ENCODE results near the gene PREX1. TPM values are rescaled to one million over a fixed set of nuclear protein-coding genes. Genes with fewer than 3 reads are reported as not detected.

The PREX1 gene
- total and polyA plus RNA-seq, 2 of the 4 experiments (the other 2 are of a cell fraction) = 0.67 to 0.72 TPM

- H2AK5ac ChIP-seq (ENCODE audit: low read depth, low read length) = no peak overlapping the region
- BruUV-seq (replicated peaks) = no TSS peak
- intact Hi-C loops (cut with micrococcal nuclease) = no loop called here
These were observed 27.2 kb upstream of the PREX1 start for GRCh38 chr20:48855046-48855445.

More at GRCh38 chr20:48855046-48855445, 27.2 kb upstream of the PREX1 start:
- ChIA-PET POLR2A (ENCODE audit: unreplicated experiment) (no interaction called here), CTCF (no interaction called here)
- Histone ChIP-seq H3K14ac (replicated peaks; ENCODE audit: low read depth, low read length) (no peak overlapping the region), H3K9ac (ENCODE audit: low read depth, low read length) (no peak overlapping the region), H3K9me1 (ENCODE audit: insufficient read depth, low read length) (peaks cover 3% of the 10 kb centered on the region; the same call in 1 of the 2 replicates), H3K56ac (ENCODE audit: extremely low read depth, insufficient read depth, low read length) (no peak overlapping the region), H2BK120ac (ENCODE audit: low read depth, low read length) (no peak overlapping the region), H3K79me1 (ENCODE audit: low read depth in 1 of 2, low read length in 2 of 2) (no peaks in the 10 kb centered on the region), H2BK20ac (ENCODE audit: low read depth, low read length) (no peak overlapping the region), H3K4me3 (ENCODE audit: insufficient read depth, low read depth, low read length) (no peak overlapping the region), H3K27ac (ENCODE audit: insufficient read depth, low read length) (no peak overlapping the region), H3K23ac (ENCODE audit: low read depth, low read length) (no peak overlapping the region), H4K5ac (ENCODE audit: low read depth, low read length) (no peak overlapping the region), H3K36me3 (ENCODE audit: control insufficient read depth, insufficient read depth, low read length) (no peaks in the 10 kb centered on the region), H4K91ac (ENCODE audit: insufficient read depth, low read depth, low read length) (no peak overlapping the region), H3K4ac (ENCODE audit: low read depth, low read length) (no peak overlapping the region), H4K8ac (ENCODE audit: low read depth in 2 of 2, low read length in 2 of 2) (no peak overlapping the region), H3K18ac (ENCODE audit: low read depth, low read length) (no peak overlapping the region), H2BK5ac (ENCODE audit: low read depth, low read length, poor library complexity, severe bottlenecking) (no peak overlapping the region), H2AFZ (replicated peaks; ENCODE audit: low read length, poor library complexity) (no peak overlapping the region), H2BK15ac (ENCODE audit: low read depth, low read length) (no peak overlapping the region), H3K4me1 (ENCODE audit: control insufficient read depth, insufficient read depth, low read length) (no peaks in the 10 kb centered on the region; the same call in 1 of the 2 replicates), H3K27me3 (ENCODE audit: control insufficient read depth, insufficient read depth, low read length) (peaks cover 8% of the 10 kb centered on the region; the same call in 1 of the 2 replicates), H3K9me3 (ENCODE audit: control insufficient read depth, insufficient read depth, low read length) (no peaks in the 10 kb centered on the region), H3K4me2 (ENCODE audit: low read depth, low read length) (no peak overlapping the region), H4K20me1 (ENCODE audit: insufficient read depth, low read length) (peaks cover 3% of the 10 kb centered on the region; the same call in 1 of the 2 replicates), H2AK9ac (replicated peaks; ENCODE audit: low read depth, low read length, poor library complexity) (no peak overlapping the region)
- DNase-seq (no peak), ATAC-seq (ENCODE audit: low read depth) (no peak)
- in situ Hi-C loops (cut with MboI; ENCODE audit: low sequenced_read_pairs) (no loop called here), dilution Hi-C loops (cut with HindIII; ENCODE audit: low sequenced_read_pairs, unreplicated experiment) (no loop called here)
- TF ChIP-seq ELK1 (IDR thresholded peaks at IDR 0.05; ENCODE audit: borderline replicate concordance, low read depth, low read length) (no peak), FOS (IDR thresholded peaks at IDR 0.05; ENCODE audit: low read depth, low read length) (no peak), CHD1 (IDR thresholded peaks at IDR 0.05; ENCODE audit: low read depth, low read length) (no peak), RFX5 (IDR thresholded peaks at IDR 0.05; ENCODE audit: low read depth, low read length) (no peak), NFE2L2 (IDR thresholded peaks at IDR 0.05; ENCODE audit: low read depth, low read length) (no peak), MXI1 (IDR thresholded peaks at IDR 0.05; ENCODE audit: borderline replicate concordance, low read depth, low read length) (no peak)
- WGBS, 2 experiments (ENCODE audit: extremely low coverage in 2 of 2, insufficient read length in 1 of 2) = no CpG with 5 or more reads among the region's 4 CpGs
